ENCODE results near the gene EIF2B2. TPM values are rescaled to one million over a fixed set of nuclear protein-coding genes. Genes with fewer than 3 reads are reported as not detected.
A peak's percentile ranks its signal among the peaks of the same experiment; 100 is the strongest.

The EIF2B2 gene
- total RNA-seq, 2 experiments from 2014 or later: 21.0 to 24.2 TPM

GRCh38 chr14:75005357-75005756, 2.6 kb downstream of the EIF2B2 start:
- H3K4me1 ChIP-seq (ENCODE audit: insufficient read depth, low read length): peaks cover 28% of the 10 kb centered on the region
- H3K27ac ChIP-seq (ENCODE audit: low read depth in 1 of 2, low read length in 2 of 2): no peak overlapping the region
- TF ChIP-seq, protein P1, sequence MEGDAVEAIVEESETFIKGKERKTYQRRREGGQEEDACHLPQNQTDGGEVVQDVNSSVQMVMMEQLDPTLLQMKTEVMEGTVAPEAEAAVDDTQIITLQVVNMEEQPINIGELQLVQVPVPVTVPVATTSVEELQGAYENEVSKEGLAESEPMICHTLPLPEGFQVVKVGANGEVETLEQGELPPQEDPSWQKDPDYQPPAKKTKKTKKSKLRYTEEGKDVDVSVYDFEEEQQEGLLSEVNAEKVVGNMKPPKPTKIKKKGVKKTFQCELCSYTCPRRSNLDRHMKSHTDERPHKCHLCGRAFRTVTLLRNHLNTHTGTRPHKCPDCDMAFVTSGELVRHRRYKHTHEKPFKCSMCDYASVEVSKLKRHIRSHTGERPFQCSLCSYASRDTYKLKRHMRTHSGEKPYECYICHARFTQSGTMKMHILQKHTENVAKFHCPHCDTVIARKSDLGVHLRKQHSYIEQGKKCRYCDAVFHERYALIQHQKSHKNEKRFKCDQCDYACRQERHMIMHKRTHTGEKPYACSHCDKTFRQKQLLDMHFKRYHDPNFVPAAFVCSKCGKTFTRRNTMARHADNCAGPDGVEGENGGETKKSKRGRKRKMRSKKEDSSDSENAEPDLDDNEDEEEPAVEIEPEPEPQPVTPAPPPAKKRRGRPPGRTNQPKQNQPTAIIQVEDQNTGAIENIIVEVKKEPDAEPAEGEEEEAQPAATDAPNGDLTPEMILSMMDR (IDR thresholded peaks at IDR 0.05): no peak
- Mint-ChIP-seq H3K4me3 (peak overlapping the region; percentile 7), H3K9me3 (no peaks in the 10 kb centered on the region), H3K4me1 (ENCODE audit: low read depth) (peaks cover 64% of the 10 kb centered on the region), H3K36me3 (ENCODE audit: low read depth) (peaks cover 81% of the 10 kb centered on the region), H3K27ac (peak overlapping the region; percentile 93), H3K27me3 (no peaks in the 10 kb centered on the region)
- no peak overlapping the region for H3K4me3 ChIP-seq (ENCODE audit: low read length)
- ATAC-seq (ENCODE audit: poor library complexity) (no peak), DNase-seq (no peak)
- H3K9me3 ChIP-seq (ENCODE audit: control insufficient read depth in 1 of 2, insufficient read depth in 1 of 2, low read length in 2 of 2): no peaks in the 10 kb centered on the region
- H3K27me3 ChIP-seq (ENCODE audit: control insufficient read depth in 1 of 2, insufficient read depth in 2 of 2, low read length in 2 of 2): no peaks in the 10 kb centered on the region
- POLR2A ChIA-PET: no interaction called here
- CTCF ChIA-PET: interaction anchor here (0.6 to 0.7 kb wide), 2 partner anchors 212 to 1638 kb away, joined by 3 read pairs; no protein-coding TSS in a partner anchor
- intact Hi-C loops (cut with DNase I, micrococcal nuclease): loop anchor here (2.0 to 10.0 kb wide), 2 partner anchors 41 to 59 kb away; partner anchors contain the start of genes ACYP1 (in 1 of the 2) and ZC2HC1C (in 1 of the 2)
- H3K36me3 ChIP-seq (ENCODE audit: insufficient read depth, low read length): peaks cover 57% of the 10 kb centered on the region

DNA sequence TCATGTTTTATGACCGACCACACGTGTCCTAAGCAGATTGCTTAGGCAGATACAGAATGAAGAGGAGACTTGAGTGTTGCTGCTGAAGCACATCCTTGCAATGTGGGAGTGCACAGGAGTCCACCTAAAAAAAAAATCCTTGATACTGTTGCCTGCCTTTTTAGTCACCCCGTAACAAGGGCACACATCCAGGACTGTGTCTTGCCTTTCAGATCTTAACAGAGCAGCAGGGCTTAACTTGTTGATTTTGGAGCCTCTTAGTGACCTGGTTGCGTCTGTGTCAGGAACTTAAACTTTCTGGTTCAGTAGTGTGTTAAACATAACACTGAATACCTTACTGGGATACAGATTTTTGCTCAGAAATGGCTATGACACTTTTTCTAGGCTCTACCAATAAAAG, 6.5 kb downstream of the EIF2B2 start:
- peaks cover 45% of the 10 kb centered on the region for H3K4me1 Mint-ChIP-seq (ENCODE audit: low read depth)
- no peak overlapping the region for H3K27ac Mint-ChIP-seq
- no peaks in the 10 kb centered on the region for H3K27me3 Mint-ChIP-seq
- ChIA-PET POLR2A (no interaction called here), CTCF (no interaction called here)
- peaks cover 97% of the 10 kb centered on the region for H3K36me3 Mint-ChIP-seq (ENCODE audit: low read depth)
- H3K4me1 ChIP-seq (ENCODE audit: insufficient read depth, low read length): peaks cover 9% of the 10 kb centered on the region
- DNase-seq: no peak
- no peak overlapping the region for H3K4me3 ChIP-seq (ENCODE audit: low read length)
- H3K27me3 ChIP-seq (ENCODE audit: control insufficient read depth in 1 of 2, insufficient read depth in 2 of 2, low read length in 2 of 2): no peaks in the 10 kb centered on the region
- H3K4me3 Mint-ChIP-seq: no peak overlapping the region
- no peaks in the 10 kb centered on the region for H3K9me3 Mint-ChIP-seq
- H3K9me3 ChIP-seq (ENCODE audit: control insufficient read depth in 1 of 2, insufficient read depth in 1 of 2, low read length in 2 of 2): no peaks in the 10 kb centered on the region
- ATAC-seq (ENCODE audit: poor library complexity): no peak
- intact Hi-C loops (cut with DNase I, micrococcal nuclease): loop anchor here in 1 of 2 experiments (10.0 kb wide), 1 partner anchor 56 kb away; the partner anchor contains the start of genes ACYP1 and ZC2HC1C
- TF ChIP-seq, protein P1 (IDR thresholded peaks at IDR 0.05): no peak
- H3K27ac ChIP-seq (ENCODE audit: low read depth in 1 of 2, low read length in 2 of 2): no peak overlapping the region
- peaks cover 78% of the 10 kb centered on the region for H3K36me3 ChIP-seq (ENCODE audit: insufficient read depth, low read length)

- CTCF ChIA-PET: interaction anchor here (1.5 kb wide), 1 partner anchor 105 kb away, joined by 3 read pairs; no protein-coding TSS in a partner anchor
- H3K27ac Mint-ChIP-seq: peak overlapping the region; percentile 1
- H3K36me3 Mint-ChIP-seq (ENCODE audit: low read depth): peaks cover 96% of the 10 kb centered on the region
- no peaks in the 10 kb centered on the region for H3K9me3 ChIP-seq (ENCODE audit: control insufficient read depth in 1 of 2, insufficient read depth in 1 of 2, low read length in 2 of 2)
- intact Hi-C loops (cut with DNase I, micrococcal nuclease): no loop called here
- H3K27me3 ChIP-seq (ENCODE audit: control insufficient read depth in 1 of 2, insufficient read depth in 2 of 2, low read length in 2 of 2): no peaks in the 10 kb centered on the region
- H3K9me3 Mint-ChIP-seq: no peaks in the 10 kb centered on the region
- H3K4me1 Mint-ChIP-seq (ENCODE audit: low read depth): peaks cover 33% of the 10 kb centered on the region
- no peak overlapping the region for H3K27ac ChIP-seq (ENCODE audit: low read depth in 1 of 2, low read length in 2 of 2)
- H3K4me3 ChIP-seq (ENCODE audit: low read length): no peak overlapping the region
- no peak for ATAC-seq (ENCODE audit: poor library complexity)
- no peak overlapping the region for H3K4me3 Mint-ChIP-seq
- H3K27me3 Mint-ChIP-seq: no peaks in the 10 kb centered on the region
- H3K4me1 ChIP-seq (ENCODE audit: insufficient read depth, low read length): no peaks in the 10 kb centered on the region
- DNase-seq: no peak
- TF ChIP-seq, protein P1 (IDR thresholded peaks at IDR 0.05): no peak
- peaks cover 79% of the 10 kb centered on the region for H3K36me3 ChIP-seq (ENCODE audit: insufficient read depth, low read length)
- POLR2A ChIA-PET: no interaction called here
These were observed 7.9 kb downstream of the EIF2B2 start for GRCh38 chr14:75010472-75011093.
